Hepatocyte (in vitro differentiated cells): ENCODE data around the gene LSM10.

Experiments used
- EZH2 ChIP-seq: fragments of 200-600 bp; sonication (generic); IDR thresholded peaks from 2 replicates; pipeline ENCODE4 v1.6.1; 2016; ENCODE audit warnings: antibody characterized with exemption, mild to moderate bottlenecking, borderline replicate concordance
- EZH2phosphoT487 ChIP-seq: fragments of 200-600 bp; sonication (generic); IDR thresholded peaks from one replicate; pipeline ENCODE4 v1.6.1; 2018; ENCODE audit warnings: antibody characterized with exemption, mild to moderate bottlenecking, low read depth, moderate library complexity; ENCODE audit not compliant: unreplicated experiment, severe bottlenecking
- TF ChIP-seq, protein P1 (sequence below): fragments of 200-600 bp; sonication (generic); IDR thresholded peaks from 2 replicates; pipeline ENCODE4 v1.5.1; 2016; ENCODE audit warnings: antibody characterized with exemption, mild to moderate bottlenecking; ENCODE audit not compliant: poor library complexity

DNA sequence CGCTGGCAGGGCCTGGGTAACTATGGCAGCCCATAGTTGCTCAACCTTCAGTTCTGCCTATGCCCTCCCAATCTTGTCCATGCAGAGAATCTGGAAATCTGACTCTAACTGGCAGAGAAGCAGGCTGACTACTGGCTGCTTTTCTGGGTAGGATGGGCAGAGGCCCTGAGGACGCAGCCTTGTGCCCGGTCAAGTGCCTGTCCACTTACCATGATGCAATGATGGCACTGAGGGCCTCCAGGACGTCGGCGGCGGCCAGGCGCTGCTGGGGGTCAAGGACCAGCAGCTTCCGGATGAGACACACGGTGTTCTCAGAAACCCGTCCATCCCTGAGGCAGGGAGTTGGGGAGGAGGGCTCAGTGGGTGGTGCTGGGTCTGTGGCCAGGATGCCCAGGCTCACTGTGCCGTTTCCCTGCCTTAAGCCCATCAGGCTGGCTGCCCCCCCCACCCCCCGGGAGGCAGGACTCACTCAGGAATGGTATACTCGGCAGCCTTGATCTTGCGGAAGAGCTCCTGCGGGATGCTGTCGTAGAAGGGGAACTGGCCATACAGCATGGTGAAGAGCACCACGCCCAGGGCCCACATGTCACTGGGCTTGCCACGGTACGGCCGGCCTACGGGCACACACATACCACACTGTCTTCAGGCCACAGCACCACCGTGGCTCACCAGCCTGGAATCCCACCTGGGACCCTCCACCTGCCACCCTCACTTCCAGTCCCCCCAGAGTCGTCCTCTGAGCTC, 53.9 kb downstream of the LSM10 start:
- TF ChIP-seq, protein P1, sequence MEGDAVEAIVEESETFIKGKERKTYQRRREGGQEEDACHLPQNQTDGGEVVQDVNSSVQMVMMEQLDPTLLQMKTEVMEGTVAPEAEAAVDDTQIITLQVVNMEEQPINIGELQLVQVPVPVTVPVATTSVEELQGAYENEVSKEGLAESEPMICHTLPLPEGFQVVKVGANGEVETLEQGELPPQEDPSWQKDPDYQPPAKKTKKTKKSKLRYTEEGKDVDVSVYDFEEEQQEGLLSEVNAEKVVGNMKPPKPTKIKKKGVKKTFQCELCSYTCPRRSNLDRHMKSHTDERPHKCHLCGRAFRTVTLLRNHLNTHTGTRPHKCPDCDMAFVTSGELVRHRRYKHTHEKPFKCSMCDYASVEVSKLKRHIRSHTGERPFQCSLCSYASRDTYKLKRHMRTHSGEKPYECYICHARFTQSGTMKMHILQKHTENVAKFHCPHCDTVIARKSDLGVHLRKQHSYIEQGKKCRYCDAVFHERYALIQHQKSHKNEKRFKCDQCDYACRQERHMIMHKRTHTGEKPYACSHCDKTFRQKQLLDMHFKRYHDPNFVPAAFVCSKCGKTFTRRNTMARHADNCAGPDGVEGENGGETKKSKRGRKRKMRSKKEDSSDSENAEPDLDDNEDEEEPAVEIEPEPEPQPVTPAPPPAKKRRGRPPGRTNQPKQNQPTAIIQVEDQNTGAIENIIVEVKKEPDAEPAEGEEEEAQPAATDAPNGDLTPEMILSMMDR, result no peak
- TF ChIP-seq EZH2phosphoT487 (no peak), EZH2 (no peak)
